ENCODE measurements around the gene ECPAS.
"Not testable (repeated sequence)": the region's sequence is repeated elsewhere in the genome, so short reads cannot be mapped to it uniquely, and the experiment has no call there.

The ECPAS gene

GRCh38 chr9:111475195-111475594, 9.0 kb downstream of the ECPAS start:
- DNase-seq, result no peak

- no peak for DNase-seq
Measured at GRCh38 chr9:111474385-111474784, 9.8 kb downstream of the ECPAS start.

GRCh38 chr9:111467778-111468367, 16.3 kb downstream of the ECPAS start:
- DNase-seq, result no peak

GRCh38 chr9:111463048-111463447, 21.1 kb downstream of the ECPAS start:
- DNase-seq, result no peak

- no peak for DNase-seq
Measured at GRCh38 chr9:111458139-111459009, 25.8 kb downstream of the ECPAS start.

- DNase-seq, result peak; percentile 48
Measured at GRCh38 chr9:111456529-111456928, 27.7 kb downstream of the ECPAS start.

GRCh38 chr9:111455638-111456037, 28.5 kb downstream of the ECPAS start:
- DNase-seq, result no peak

GRCh38 chr9:111454751-111455150, 29.4 kb downstream of the ECPAS start:
- DNase-seq, result no peak

- DNase-seq, result no peak
Measured at GRCh38 chr9:111451570-111451969, 32.6 kb downstream of the ECPAS start.

GRCh38 chr9:111450124-111450523, 34.1 kb downstream of the ECPAS start:
- DNase-seq, result no peak

- no peak for DNase-seq
Measured at GRCh38 chr9:111449705-111450104, 34.5 kb downstream of the ECPAS start.

GRCh38 chr9:111445799-111446198, 38.4 kb downstream of the ECPAS start:
- DNase-seq, result not testable (repeated sequence)

GRCh38 chr9:111443454-111443853, 40.7 kb downstream of the ECPAS start:
- DNase-seq, result no peak

- no peak for DNase-seq
Measured at GRCh38 chr9:111442360-111443027, 41.7 kb downstream of the ECPAS start.

- DNase-seq, result no peak
Measured at GRCh38 chr9:111440226-111440625, 44.0 kb downstream of the ECPAS start.

- DNase-seq, result no peak
Measured at GRCh38 chr9:111438541-111439235, 45.5 kb downstream of the ECPAS start.

GRCh38 chr9:111436571-111436970, 47.6 kb downstream of the ECPAS start:
- no peak for DNase-seq

- no peak for DNase-seq
Measured at GRCh38 chr9:111433082-111433481, 51.1 kb downstream of the ECPAS start.

GRCh38 chr9:111431684-111432083, 52.5 kb downstream of the ECPAS start:
- DNase-seq, result no peak

- no peak for DNase-seq
Measured at GRCh38 chr9:111429175-111429574, 55.0 kb downstream of the ECPAS start.

- no peak for DNase-seq
Measured at GRCh38 chr9:111427186-111427585, 57.0 kb downstream of the ECPAS start.

GRCh38 chr9:111423389-111423788, 60.8 kb downstream of the ECPAS start:
- no peak for DNase-seq

- no peak for DNase-seq
Measured at GRCh38 chr9:111414406-111414805, 69.8 kb downstream of the ECPAS start.

Measured in DMS79 treated with DMSO at 0.1 percent for 48 hours (cell line).